GM12878 (cell line): ENCODE results near the gene GPRIN2.

Experiments used
- E4F1 ChIP-seq: fragments of 450-650 bp; IDR thresholded peaks from 2 replicates; pipeline ENCODE4 v1.6.1; 2018; ENCODE audit warnings: borderline replicate concordance, mild to moderate bottlenecking; ENCODE audit not compliant: partially characterized antibody
- MAX ChIP-seq: IDR thresholded peaks from 2 replicates; pipeline ENCODE4 v1.6.1; 2012; ENCODE audit warnings: low read depth, low read length, improper control_type of control experiment
- PAX8 ChIP-seq: fragments of 450-650 bp; IDR thresholded peaks from 2 replicates; pipeline ENCODE4 v1.6.1; 2017; ENCODE audit warnings: mild to moderate bottlenecking, moderate library complexity
- TCF7 ChIP-seq: IDR thresholded peaks from 2 replicates; pipeline ENCODE4 v1.6.1; 2014; ENCODE audit warnings: antibody characterized with exemption, borderline replicate concordance

- TF ChIP-seq PAX8 = no peak
- no peak for TF ChIP-seq TCF7
- no peak for TF ChIP-seq E4F1
- no peak for TF ChIP-seq MAX
These were observed 35.5 kb downstream of the GPRIN2 start for GRCh38 chr10:46520941-46521340.
